Tongue (tissue), 2 donors: ENCODE measurements around the gene POP5. TPM values are rescaled to one million over a fixed set of nuclear protein-coding genes. Genes with fewer than 3 reads are reported as not detected.
"Not testable (repeated sequence)": the region's sequence is repeated elsewhere in the genome, so short reads cannot be mapped to it uniquely, and the experiment has no call there.

ENCODE experiments used
- DNase-seq: peaks from one replicate; pipeline ENCODE4 v3.0.0-alpha.2; 2015
- total RNA-seq: library from RNA; depleted of rRNA; stranded (reverse); fragments of >200 nt; gene quantifications from one replicate; pipeline ENCODE4 v1.2.3, GENCODE V29; 2014

Gene POP5, protein sequence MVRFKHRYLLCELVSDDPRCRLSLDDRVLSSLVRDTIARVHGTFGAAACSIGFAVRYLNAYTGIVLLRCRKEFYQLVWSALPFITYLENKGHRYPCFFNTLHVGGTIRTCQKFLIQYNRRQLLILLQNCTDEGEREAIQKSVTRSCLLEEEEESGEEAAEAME
- 23.2 TPM for total RNA-seq

DNA sequence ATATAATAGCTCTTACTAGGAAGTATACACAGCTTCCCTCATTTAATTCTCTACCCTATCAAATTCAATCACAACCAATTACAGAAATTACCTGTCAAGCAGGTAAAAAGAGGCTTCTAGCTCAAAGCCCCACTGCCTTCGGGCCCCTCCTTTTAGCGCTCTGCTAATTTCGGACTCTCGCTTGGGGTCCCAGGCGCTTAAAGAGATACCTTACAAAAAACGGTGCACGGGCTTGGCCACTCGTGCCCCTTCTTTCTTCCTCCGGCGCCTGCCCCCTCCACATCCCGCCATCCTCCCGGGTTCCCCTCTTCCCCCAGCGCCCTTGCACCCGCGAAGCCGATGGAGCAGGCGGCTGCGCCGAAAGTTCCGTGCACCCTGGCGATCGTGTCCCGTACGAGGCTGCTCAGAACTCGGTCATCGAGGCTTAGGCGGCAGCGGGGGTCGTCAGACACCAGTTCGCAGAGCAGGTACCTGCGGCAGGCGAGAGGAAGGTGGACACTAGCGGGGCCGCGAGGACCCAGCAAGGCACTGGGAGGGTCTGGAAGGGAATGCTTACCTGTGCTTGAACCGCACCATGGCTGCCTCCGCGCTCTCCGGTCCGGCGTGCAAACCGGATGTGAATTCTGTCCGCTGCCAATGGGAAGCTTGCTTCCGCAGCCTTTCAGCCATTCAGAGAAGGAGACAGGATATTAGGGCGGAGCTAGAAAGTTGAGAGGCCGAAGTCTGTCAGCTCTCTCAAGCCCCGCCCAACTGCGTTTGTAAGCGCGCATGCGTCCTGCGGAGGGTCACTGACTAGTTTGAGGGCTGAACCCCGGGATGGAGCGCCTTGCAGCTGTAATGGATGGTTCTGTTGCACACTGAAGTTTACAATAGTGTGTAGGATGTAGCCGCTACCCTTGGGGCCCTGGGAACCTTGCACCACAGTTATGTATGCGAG lies at the start of gene POP5:
Gene POP5, minus strand, starts transcription at position 616 of the 937 bp plus-strand sequence. Its CDS starts 40 bp downstream, at position 576.
- DNase-seq: peak; percentile 99

DNA sequence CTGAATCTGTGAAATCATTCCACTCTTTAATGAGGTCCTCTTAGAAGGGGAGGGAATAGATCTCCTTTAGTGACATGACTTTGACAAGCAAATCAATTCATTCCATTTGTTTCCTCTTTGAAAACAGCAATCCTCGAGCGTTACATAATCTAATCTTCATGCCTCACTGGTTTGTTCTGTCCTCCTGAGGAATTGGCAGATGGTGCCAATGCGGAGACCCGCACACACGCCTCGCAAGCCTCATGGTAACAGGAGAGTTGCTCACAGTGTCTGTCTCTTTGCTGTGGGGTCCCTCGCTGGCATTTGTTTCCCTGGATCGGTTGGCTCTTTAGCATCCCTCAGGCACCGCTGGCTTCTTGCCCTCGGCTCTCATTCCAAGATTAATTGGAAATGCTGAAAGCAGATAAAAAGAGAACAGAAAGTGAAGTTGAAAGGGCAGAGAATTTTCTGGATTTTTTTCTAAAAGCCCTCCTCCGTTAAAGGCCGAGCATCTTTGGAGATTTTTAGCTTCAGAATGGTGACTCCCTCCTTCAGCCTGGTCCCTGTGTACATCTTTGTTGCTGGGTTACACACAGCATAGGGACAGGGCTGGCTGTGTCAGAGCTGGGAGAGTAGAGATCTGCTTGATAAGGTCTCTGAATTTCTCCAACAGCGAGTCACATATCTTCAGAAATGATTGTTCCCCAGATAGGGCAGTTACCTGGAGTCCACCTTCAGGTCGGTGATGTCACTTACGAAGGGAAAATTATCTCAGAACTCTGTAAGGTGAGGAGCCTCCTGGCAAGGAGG lies 49.1 kb upstream of the POP5 start:
- no peak for DNase-seq

DNA sequence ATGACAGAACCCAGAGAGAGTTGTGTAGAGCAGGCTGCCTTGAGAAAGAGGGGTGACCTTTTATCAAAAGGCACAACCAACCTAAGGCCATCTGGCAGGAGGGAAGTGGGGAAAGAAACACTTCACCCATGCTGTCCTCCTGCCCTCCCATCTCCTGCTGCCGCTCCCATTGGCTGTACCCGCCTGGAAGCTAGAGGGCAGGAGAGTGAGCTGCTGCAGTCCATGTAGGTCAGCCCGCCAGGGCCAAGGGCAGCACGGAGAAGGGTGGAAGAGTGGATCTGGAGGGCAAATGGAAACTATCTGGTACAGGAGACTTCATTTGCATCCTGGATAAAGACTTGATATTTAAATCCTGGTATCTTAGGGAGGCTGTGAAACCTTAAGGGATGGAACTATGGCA lies 47.7 kb upstream of the POP5 start:
- no peak for DNase-seq

DNA sequence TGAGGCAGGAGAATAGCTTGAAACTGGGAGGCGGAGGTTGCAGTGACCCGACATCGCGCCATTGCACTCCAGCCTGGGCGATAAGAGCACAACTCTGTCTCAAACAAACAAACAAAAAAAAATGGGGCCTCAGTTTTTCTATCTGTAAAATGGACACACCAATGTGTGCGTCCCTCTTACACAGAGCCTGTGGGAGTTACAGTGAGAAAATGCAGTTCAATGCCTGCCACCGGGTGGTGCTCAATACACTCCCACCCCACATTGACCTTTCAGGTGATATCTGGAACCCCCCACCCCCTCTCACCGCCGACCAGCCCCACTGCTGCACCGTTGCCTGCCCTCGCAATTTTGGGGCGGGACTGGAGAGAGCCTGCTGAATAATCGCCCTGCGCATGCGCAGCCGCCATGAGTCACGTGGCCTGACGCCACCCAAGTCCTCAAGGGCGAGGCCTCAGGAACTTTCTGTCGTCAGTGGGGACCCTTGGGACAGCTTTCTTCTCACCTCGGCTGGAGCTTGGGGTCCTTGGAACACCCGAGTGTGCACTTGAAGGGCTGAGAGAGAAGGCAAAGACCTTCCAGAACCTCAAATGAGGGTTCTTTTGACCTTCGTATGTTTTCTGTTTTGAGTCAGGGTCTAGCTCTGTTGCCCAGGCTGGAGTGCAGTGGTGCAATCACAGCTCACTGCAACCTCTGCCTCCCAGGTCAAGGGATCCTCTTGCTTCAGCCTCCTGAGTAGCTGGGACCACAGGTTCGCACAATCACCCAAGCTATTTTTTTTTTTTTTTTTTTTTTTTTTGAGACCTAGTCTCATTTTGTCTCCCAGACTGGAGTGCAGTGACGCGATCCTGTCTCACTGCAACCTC lies 44.6 kb upstream of the POP5 start:
- no peak for DNase-seq

DNA sequence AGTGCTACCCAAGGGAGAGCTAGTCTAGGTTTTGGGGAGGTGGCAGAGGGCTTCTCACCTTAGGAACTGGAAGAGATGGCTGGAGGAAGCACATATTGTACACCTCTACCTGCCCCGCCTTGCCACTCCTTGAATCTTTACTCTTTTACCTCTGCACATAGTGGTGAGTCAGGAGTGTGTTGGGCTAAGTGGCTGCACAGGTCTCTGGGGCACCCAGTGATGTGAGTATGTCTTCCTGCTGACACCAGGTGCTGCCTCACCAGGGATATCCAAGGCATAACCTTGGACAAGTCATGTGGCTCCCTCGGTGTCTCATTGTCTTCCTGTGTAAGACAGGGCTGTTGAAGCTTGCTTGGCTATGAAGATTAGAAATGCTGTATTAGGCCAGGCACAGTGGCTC lies 39.4 kb upstream of the POP5 start:
- no peak for DNase-seq

DNA sequence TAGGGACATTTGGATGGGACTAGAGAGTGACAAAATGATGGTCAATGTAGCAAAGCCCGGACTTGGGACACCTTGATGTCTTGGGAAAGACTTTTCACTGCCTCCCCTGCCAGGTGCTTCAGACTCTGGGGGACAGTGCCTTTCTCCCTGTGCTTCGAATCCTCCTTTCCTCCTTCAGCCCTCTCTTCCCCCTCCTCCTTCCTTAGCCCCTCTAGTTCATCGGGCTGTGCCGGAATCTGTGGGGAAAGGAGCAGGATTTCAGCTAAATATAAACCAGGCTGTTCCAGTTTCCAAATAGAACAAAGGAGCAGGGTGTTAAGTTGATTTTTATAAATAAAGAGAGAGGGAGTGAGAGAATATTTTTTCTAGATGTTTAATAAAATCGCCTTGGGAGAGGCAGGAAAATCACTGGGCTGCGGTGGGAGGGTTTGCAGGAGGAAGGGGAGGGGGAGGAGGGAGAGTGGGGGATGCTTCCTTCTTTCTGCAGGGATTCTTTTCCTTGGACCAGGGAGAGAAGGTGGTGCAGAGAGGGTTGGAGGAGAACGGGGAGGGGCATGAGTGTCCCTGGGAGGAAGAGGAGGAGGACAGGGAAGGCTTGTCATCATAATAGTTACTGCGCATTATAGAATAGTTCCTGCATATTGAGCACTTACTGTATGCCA lies 37.9 kb upstream of the POP5 start:
- DNase-seq: no peak

DNA sequence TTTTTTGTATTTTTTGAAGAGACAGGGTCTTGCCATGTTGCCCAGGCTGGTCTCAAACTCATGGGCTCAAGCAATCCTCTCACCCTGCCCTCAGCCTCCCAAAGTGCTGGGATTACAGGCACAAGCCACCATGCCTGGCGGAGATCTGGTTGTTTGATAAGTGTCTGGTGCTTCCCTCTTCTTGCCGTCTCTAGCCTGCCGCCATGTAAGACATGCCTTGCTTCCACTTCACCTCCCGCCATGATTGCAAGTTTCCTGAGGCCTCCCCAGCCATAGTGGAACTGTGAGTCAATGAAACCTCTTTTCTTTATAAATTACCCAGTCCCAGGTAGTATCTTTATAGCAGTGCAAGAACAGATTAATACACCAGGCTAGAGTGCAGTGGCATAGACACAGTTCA lies 36.6 kb upstream of the POP5 start:
- not testable (repeated sequence) for DNase-seq

DNA sequence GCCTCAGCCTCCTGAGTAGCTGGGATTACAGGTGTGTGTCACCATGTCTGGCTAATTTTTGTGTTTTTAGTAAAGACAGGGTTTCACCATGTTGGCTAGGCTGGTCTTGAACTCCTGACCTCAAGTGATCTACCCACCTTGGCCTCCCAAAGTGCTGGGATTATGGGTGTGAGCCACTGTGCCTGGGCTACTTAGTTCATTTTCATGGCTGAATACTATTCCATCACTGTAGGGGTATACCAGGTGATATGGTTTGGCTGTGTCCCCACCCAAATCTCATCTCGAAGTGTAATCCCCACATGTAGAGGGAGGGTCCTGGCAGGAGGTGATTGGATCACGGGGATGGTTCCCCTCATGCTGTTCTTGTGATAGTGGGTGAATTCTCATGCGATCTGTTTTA lies 36.0 kb upstream of the POP5 start:
- DNase-seq: not testable (repeated sequence)

DNA sequence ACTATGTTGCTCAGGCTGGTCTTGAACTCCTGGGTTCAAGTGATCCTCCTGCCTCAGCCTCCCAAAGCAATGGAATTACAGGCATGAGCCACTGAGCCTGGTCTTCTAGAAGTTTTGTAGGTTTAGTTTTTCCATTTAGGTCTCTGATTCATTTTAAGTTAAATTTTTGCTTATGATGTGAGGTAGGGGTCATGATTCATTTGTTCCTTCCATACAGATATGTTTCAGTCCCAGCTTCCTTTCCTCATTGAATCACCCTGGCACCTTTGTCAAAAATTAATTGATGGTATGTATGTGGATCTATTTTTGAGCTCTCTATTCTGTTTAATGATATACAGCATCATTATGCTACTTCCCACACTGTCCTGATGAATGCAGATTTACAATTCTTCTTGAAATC lies 33.6 kb upstream of the POP5 start:
- DNase-seq: no peak

DNA sequence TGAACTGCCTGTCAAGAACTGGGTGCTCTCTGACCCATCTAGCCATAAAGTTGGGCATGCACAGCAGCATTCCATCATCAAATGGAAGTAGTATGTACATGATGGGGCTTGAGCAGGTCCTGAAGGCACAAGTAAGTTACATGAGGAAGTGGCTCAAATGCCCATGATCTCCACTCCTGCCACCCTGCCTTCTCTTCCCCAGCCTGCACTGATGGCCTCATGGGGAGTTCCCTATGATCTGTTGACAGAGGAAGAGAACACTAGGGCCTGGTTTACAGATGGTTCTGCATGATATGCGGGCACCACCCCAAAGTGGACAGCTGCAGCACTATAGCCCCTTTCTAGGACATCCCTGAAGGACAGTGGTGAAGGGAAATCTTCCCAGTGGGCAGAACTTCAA lies 30.3 kb upstream of the POP5 start:
- DNase-seq: not testable (repeated sequence)

DNA sequence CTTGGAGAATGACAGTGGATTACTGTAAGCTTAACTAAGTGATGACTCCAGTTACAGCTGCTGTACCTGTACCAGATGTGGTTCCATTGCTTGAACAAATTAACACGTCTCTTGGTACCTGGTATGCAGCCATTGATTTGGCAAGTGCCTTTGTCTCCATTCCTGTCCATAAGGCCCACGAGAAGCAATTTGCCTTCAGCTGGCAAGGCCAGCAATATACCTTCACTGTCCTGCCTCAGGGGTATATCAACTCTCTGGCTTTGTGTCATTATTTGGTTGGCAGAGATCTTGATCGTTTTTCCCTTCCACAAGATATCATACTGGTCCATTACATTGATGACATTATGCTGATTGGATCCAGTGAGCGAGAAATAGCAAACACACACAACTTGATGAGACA lies 29.4 kb upstream of the POP5 start:
- DNase-seq: no peak

DNA sequence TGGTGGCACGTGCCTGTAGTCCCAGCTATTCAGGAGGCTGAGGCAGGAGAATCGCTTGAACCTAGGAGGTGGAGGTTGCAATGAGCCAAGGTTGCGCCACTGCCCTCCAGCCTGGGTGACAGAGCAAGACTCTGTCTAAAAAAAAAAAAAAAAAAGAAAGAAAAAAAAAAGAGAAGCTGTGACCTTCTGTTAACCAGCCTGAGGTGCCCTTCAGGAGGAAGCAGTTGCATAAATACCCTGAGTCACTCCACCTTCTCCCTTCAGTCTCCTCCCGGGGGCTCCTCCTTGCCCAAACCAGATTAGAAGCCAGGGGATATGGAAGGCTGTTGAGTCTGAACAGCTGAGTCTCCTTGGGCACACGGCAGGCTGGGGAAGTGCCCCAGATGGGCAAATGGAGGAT lies 21.2 kb upstream of the POP5 start:
- not testable (repeated sequence) for DNase-seq

DNA sequence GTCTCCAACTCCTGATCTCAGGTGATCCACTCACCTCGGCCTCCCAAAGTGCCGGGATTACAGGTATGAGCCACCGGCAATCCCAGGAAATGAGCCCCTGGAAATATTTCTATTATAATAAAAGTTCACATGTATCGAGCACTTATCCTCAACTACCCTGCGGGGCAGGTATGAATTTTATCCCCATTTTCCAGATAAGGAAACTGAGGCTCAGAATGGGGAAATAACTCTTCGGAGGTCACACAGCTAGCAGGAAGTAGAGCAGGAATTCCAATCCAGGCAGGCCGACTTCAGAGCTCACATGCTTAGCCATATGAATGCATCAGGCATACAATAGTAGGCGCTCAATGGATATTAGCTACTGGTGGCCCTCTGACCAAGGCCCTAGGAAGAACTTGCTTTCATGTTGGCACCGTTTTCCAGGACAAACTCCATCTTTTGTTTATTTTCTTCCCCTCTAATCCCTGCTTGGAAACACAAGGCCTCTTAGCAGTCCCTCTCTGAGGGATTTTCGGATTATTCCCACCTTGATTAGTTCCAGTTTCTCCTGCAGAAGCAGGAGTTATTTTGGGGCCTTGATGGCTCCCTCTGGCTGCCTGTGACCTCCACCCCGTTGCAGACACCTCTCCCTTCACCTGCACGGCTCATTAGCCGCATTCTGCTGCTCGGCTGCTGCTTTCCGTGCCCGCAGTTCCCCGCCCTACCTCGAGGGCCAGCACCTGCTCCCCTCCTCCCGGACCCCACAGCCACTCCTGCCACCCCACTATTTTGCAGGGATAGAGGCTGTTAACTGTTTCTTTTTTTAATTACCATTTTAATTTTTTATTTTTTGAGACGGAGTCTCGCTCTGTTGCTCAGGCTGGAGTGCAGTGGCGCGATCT lies 18.7 kb upstream of the POP5 start:
- no peak for DNase-seq

DNA sequence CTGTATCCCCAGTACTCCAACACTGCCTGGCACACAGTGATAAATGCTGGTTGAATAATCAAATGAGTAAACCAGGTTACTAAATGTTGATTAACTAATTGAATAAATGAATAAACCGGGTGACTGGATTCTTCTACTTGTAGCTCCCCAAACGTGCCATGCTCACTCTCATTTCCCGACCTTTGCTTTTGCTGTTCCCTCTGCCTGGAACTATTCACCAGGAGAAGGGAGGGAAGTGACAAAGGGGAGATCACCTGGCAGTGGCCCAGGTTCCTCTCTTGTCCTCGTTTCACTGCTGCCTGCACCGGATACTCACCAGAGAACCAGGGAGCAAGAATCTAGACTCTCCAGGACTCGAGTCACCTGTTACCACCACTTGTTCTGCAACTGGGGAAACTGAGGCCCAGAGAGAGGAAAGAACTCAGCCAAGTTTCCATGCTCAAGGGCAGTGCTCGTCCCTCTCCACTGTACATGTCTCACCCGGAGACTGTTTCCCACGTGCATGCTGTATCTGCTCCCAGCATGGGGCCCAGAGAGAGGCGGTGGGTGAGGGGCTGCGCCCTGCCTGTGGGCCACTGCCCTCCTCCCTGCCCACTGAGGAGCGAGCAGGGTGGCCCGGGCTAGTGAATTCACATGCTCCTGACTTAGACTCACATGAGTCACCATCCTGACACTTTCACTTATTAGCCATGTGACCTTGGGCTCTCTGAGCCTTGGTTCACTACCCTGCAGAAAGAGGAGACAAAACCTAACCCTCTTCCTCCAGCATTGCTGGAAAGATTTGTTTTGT lies 17.7 kb upstream of the POP5 start:
- no peak for DNase-seq

DNA sequence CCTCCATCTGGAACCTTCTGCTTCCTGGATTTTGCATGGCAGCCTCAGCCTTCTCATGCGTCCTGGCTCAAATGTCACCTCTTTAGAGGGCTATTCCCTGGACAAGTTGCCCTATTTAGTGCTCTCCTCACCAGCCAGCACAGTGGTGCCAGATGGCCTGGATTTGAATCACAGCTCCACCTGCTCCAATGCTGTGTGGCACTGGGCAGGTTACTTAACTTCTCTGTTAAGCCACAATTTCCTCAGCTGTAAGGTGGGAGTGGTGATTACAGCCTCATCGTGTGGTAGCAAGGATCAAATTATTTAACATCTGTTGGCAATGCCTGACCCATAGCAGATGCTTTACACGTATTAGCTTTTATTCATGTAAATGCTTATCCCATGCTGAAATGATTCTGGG lies 16.7 kb upstream of the POP5 start:
- no peak for DNase-seq

DNA sequence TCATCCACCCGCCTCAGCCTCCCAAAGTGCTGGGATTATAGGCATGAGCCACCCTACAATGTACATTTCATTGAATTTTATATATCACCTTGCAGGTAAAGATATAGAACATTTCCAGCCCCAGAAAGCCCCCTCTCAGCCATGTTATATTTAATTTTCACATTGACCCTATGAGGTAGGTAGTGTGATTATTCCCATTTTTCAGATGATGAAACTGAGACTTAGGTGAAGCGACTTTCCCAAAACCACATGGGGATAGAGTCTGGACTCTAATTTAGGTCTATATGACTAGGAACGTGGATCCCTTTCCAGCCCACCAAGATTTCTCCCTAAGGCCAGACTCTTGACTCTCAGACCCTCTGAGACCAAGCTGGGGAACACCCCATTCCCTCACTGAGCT lies 15.7 kb upstream of the POP5 start:
- no peak for DNase-seq

DNA sequence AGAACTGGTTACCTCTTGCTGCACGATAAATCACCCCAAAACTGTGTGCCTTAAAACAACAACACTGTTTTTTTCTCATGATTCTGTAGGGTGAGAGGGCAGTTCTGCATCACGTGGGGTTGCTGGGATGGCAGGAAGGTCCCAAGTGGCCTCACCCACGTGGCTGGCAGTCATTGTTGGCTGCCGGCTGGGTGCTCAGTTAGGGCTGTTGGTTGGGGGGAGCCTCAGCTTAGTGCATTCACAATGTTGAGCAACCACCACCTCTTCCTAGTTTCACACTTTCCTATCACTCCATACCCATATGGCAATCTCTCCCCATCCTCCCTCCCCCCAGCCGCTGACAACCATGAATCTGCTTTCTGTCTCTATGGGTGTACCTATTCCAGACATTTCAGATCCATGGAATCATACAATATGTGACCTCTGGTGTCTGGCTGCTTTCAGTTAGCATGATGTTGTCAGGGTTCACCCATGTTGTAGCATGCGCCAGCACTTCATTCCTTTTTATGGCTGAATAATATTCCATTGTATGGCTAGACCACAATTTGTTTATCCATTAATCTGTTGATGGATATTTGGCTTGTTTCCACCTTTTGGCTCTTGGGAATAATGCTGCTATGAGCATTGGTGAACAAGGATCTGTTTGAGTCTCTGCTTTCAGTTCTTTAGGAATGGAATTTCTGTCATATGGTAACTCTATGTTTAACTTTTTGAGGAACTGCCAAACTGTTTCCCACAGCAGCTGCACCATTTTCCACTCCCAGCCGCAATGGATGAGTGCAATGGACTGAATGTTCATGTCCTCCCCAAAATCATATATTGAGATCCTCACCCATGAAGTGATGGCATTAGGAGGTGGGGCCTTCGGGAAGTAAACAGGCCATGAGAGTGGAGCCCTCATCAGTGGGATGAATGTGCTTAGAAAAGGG lies 11.2 kb upstream of the POP5 start:
- no peak for DNase-seq

DNA sequence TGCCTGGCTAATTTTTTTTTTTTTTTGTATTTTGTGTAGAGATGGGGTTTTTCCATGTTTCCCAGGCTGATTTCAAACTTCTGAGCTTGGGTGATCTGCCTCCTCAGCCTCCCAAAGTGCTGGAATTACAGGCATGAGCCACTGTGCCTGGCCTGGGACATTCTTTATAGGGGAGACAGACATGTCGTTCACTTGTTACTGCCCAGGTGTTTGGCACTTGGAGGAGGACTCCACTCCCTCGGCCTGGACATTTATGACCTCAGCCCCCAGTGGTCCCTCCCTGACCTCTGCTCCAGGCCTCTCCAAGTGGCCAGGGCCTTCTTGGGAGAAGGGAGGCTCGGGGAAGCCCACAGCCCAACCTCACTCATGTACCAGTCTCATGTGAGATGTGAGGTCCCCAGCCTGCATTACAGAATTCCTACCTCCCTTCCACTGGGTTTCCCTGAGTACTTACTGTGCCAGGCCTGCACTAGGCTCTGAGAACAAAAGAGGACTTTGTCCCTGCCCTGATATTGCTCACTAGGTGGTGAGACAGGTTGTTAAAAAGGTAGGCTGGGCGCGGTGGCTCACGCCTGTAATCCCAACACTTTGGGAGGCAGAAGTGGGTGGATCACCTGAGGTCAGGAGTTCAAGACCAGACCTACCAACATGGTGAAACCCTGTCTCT lies 9.7 kb upstream of the POP5 start:
- no peak for DNase-seq
